ENCODE results near the gene RIMKLA. TPM values are rescaled to one million over a fixed set of nuclear protein-coding genes. Genes with fewer than 3 reads are reported as not detected.

RIMKLA gene
- total and polyA plus RNA-seq, 2 of the 13 experiments (the other 11 are each of a cell fraction or from before 2014, with no cell fraction given), result 2.5 to 3.8 TPM

DNA sequence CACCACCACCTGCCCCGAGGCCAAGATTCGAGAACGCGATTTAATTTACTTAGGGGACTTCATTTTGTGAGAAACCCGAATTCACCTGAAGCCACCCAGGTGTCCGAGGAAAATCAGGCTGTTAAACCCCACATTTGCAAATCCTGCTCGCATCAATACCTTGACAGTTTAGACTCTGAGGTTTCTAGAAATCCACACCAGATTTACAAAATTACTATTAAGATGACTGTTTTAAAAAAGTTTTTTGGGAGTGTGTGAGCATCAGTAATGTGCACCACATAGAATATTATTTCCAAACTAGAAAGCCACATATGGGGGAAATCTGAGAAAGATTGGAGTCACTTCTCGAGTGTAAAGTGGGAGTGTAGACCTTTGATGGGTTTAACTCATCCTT lies 685 bp downstream of the RIMKLA start:
- H3K9me3 ChIP-seq (ENCODE audit: low read length), result no peaks in the 10 kb centered on the region
- ATAC-seq (no peak), FAIRE-seq (no peak), DNase-seq (ENCODE audit: low spot score) (no peak)
- H3K27ac ChIP-seq (ENCODE audit: extremely low read length, insufficient read depth, low read length), result no peak overlapping the region
- H4K20me1 ChIP-seq (ENCODE audit: insufficient read depth, low read length), result no peaks in the 10 kb centered on the region
- BruUV-seq (replicated peaks), result no TSS peak
- H3K79me2 ChIP-seq (ENCODE audit: insufficient read depth, low read length), result no peaks in the 10 kb centered on the region
- H3K4me1 ChIP-seq (ENCODE audit: insufficient read depth, low read length), result peaks cover 20% of the 10 kb centered on the region
- in situ Hi-C loops (cut with HindIII; ENCODE audit: extremely low pct_ligation_motif_present, low pct_unique_long_range_greater_than_20kb), result no loop called here
- CTCF ChIA-PET (ENCODE audit: low intra/inter-chr PET ratio, low total read pairs), result no interaction called here
- TF ChIP-seq, protein P1, sequence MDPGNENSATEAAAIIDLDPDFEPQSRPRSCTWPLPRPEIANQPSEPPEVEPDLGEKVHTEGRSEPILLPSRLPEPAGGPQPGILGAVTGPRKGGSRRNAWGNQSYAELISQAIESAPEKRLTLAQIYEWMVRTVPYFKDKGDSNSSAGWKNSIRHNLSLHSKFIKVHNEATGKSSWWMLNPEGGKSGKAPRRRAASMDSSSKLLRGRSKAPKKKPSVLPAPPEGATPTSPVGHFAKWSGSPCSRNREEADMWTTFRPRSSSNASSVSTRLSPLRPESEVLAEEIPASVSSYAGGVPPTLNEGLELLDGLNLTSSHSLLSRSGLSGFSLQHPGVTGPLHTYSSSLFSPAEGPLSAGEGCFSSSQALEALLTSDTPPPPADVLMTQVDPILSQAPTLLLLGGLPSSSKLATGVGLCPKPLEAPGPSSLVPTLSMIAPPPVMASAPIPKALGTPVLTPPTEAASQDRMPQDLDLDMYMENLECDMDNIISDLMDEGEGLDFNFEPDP (CRISPR knock-in tag; conservative IDR thresholded peaks at IDR 0.05), result 0 out of 2 replicates have a peak, but pooled peaks have one; percentile 80
- TF ChIP-seq FOXC1 (CRISPR knock-in tag; IDR thresholded peaks at IDR 0.05; ENCODE audit: borderline replicate concordance), result 0 out of 2 replicates have a peak, but pooled peaks have one; percentile 1
- TF ChIP-seq TBL1XR1 (IDR thresholded peaks at IDR 0.05; ENCODE audit: borderline replicate concordance, low read length, partially characterized antibody), result no peak
- no peak for TF ChIP-seq MIXL1 (CRISPR knock-in tag; IDR thresholded peaks at IDR 0.05)
- intact Hi-C loops (cut with micrococcal nuclease; ENCODE audit: unreplicated experiment), result no loop called here
- peak overlapping the region; percentile 64 for H2AFZ ChIP-seq (ENCODE audit: low read length)
- H3K36me3 ChIP-seq (replicated peaks in 1 of 2; ENCODE audit: control insufficient read depth in 1 of 2, insufficient read depth in 2 of 2, low read length in 2 of 2), result no peaks in the 10 kb centered on the region
- WGBS (ENCODE audit: low lambda C conversion rate), result 34% methylated on average over 8 of the region's 8 CpGs
- peaks cover 0 to 7% of the 10 kb centered on the region in 2 experiments; a peak in 2 of 5 replicates for H3K27me3 ChIP-seq (ENCODE audit: control insufficient read depth in 1 of 2, insufficient read depth in 2 of 2, low read length in 2 of 2)
- peak overlapping the region; percentile 66 to 79 (median 78) for H3K4me3 ChIP-seq (replicated peaks in 1 of 3; ENCODE audit: insufficient read depth in 1 of 3, low read depth in 2 of 3, low read length in 3 of 3)
- POLR2A ChIA-PET, result no interaction called here
- H3K9ac ChIP-seq (ENCODE audit: insufficient read depth, low read depth, low read length), result peak overlapping the region; percentile 47; the same call in 1 of the 2 replicates
- H3K4me2 ChIP-seq (ENCODE audit: low read depth, low read length), result peak overlapping the region; percentile 98

DNA sequence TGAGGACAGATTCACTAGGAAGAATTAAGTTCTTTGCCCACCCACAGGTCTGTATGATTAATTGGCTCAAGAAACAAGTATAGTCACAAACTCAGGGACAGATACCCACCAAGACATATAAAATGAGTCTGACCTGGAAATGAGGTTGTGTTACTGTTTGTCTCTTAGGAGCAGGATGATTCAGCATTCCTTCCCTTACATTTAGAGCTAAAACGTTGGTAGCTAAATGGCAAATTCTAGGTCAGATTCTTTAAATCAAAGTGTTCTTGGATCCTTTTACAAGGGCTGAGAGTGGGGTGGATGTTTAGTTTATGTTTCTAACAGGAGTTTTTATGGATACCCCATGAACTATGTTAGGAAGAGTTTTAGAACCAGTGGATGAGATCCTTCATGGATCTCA lies 4.7 kb downstream of the RIMKLA start:
- Histone ChIP-seq H3K79me2 (ENCODE audit: insufficient read depth, low read length) (no peaks in the 10 kb centered on the region), H3K4me3 (replicated peaks in 1 of 3; ENCODE audit: insufficient read depth in 1 of 3, low read depth in 2 of 3, low read length in 3 of 3) (no peak overlapping the region), H4K20me1 (ENCODE audit: insufficient read depth, low read length) (no peaks in the 10 kb centered on the region), H3K9me3 (ENCODE audit: low read length) (no peaks in the 10 kb centered on the region), H3K4me2 (ENCODE audit: low read depth, low read length) (no peak overlapping the region), H2AFZ (ENCODE audit: low read length) (no peak overlapping the region), H3K36me3 (replicated peaks in 1 of 2; ENCODE audit: control insufficient read depth in 1 of 2, insufficient read depth in 2 of 2, low read length in 2 of 2) (no peaks in the 10 kb centered on the region), H3K27ac (ENCODE audit: extremely low read length, insufficient read depth, low read length) (no peak overlapping the region), H3K4me1 (ENCODE audit: insufficient read depth, low read length) (peaks cover 12% of the 10 kb centered on the region), H3K9ac (ENCODE audit: insufficient read depth, low read depth, low read length) (no peak overlapping the region), H3K27me3 (ENCODE audit: control insufficient read depth in 1 of 2, insufficient read depth in 2 of 2, low read length in 2 of 2) (peaks cover 0 to 7% of the 10 kb centered on the region in 2 experiments; a peak in 1 of 5 replicates)
- intact Hi-C loops (cut with micrococcal nuclease; ENCODE audit: unreplicated experiment), result no loop called here
- CTCF ChIA-PET (ENCODE audit: low intra/inter-chr PET ratio, low total read pairs), result no interaction called here
- WGBS (ENCODE audit: low lambda C conversion rate), result 38% methylated on average over 1 of the region's 1 CpG
- FAIRE-seq (no peak), DNase-seq (ENCODE audit: low spot score) (no peak), ATAC-seq (no peak)
- no TSS peak for BruUV-seq (replicated peaks)
- POLR2A ChIA-PET, result no interaction called here
- in situ Hi-C loops (cut with HindIII; ENCODE audit: extremely low pct_ligation_motif_present, low pct_unique_long_range_greater_than_20kb), result no loop called here
- TF ChIP-seq ZNF761 (CRISPR knock-in tag; conservative IDR thresholded peaks at IDR 0.05), result no peak
- 0 out of 4 replicates have a peak, but pooled peaks of 1 of the 2 experiments have one; percentile 1 for TF ChIP-seq MAFK (conservative IDR thresholded peaks at IDR 0.05 in 1 of 2, IDR thresholded peaks at IDR 0.05 in 1 of 2; ENCODE audit: low read length in 2 of 2)
- TF ChIP-seq TMF1 (CRISPR knock-in tag; IDR thresholded peaks at IDR 0.05; ENCODE audit: low read depth), result no peak
- TF ChIP-seq, protein P2, sequence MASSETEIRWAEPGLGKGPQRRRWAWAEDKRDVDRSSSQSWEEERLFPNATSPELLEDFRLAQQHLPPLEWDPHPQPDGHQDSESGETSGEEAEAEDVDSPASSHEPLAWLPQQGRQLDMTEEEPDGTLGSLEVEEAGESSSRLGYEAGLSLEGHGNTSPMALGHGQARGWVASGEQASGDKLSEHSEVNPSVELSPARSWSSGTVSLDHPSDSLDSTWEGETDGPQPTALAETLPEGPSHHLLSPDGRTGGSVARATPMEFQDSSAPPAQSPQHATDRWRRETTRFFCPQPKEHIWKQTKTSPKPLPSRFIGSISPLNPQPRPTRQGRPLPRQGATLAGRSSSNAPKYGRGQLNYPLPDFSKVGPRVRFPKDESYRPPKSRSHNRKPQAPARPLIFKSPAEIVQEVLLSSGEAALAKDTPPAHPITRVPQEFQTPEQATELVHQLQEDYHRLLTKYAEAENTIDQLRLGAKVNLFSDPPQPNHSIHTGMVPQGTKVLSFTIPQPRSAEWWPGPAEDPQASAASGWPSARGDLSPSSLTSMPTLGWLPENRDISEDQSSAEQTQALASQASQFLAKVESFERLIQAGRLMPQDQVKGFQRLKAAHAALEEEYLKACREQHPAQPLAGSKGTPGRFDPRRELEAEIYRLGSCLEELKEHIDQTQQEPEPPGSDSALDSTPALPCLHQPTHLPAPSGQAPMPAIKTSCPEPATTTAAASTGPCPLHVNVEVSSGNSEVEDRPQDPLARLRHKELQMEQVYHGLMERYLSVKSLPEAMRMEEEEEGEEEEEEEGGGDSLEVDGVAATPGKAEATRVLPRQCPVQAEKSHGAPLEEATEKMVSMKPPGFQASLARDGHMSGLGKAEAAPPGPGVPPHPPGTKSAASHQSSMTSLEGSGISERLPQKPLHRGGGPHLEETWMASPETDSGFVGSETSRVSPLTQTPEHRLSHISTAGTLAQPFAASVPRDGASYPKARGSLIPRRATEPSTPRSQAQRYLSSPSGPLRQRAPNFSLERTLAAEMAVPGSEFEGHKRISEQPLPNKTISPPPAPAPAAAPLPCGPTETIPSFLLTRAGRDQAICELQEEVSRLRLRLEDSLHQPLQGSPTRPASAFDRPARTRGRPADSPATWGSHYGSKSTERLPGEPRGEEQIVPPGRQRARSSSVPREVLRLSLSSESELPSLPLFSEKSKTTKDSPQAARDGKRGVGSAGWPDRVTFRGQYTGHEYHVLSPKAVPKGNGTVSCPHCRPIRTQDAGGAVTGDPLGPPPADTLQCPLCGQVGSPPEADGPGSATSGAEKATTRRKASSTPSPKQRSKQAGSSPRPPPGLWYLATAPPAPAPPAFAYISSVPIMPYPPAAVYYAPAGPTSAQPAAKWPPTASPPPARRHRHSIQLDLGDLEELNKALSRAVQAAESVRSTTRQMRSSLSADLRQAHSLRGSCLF (CRISPR knock-in tag; IDR thresholded peaks at IDR 0.05; ENCODE audit: borderline replicate concordance), result no peak

Measured in HepG2 (cell line).